GM20431 (cell line): ENCODE measurements around the gene FAM228A.
"Not testable (repeated sequence)": the region's sequence is repeated elsewhere in the genome, so short reads cannot be mapped to it uniquely, and the experiment has no call there.

Source experiments
- in situ Hi-C: fragments of 300-500 bp; cut with MseI, MboI; formaldehyde crosslinking; loops from one replicate; pipeline ENCODE4 v1.15.0; 2020; ENCODE audit warnings: low sequenced_read_pairs; ENCODE audit not compliant: unreplicated experiment

Gene FAM228A

GRCh38 chr2:24189551-24189950 is 14.7 kb downstream of the FAM228A start:
- in situ Hi-C loops, result no loop called here

GRCh38 chr2:24190503-24190902 is 15.7 kb downstream of the FAM228A start:
- in situ Hi-C loops, result no loop called here

GRCh38 chr2:24191156-24191555 is 16.3 kb downstream of the FAM228A start:
- in situ Hi-C loops, result no loop called here

- in situ Hi-C loops, result no loop called here
These were observed 17.0 kb downstream of the FAM228A start for GRCh38 chr2:24191848-24192247.

GRCh38 chr2:24197213-24197612 is 22.4 kb downstream of the FAM228A start:
- in situ Hi-C loops, result not testable (repeated sequence)

GRCh38 chr2:24199968-24200590 is 25.2 kb downstream of the FAM228A start:
- in situ Hi-C loops, result no loop called here

GRCh38 chr2:24200799-24201198 is 25.9 kb downstream of the FAM228A start:
- in situ Hi-C loops, result no loop called here

GRCh38 chr2:24203029-24203786 is 28.4 kb downstream of the FAM228A start:
- in situ Hi-C loops, result no loop called here

GRCh38 chr2:24203787-24204150 is 28.9 kb downstream of the FAM228A start:
- in situ Hi-C loops, result no loop called here

- in situ Hi-C loops, result no loop called here
These were observed 29.7 kb downstream of the FAM228A start for GRCh38 chr2:24204505-24204904.

- in situ Hi-C loops, result no loop called here
These were observed 30.3 kb downstream of the FAM228A start for GRCh38 chr2:24205131-24205530.

GRCh38 chr2:24206242-24206641 is 31.4 kb downstream of the FAM228A start:
- in situ Hi-C loops, result no loop called here

- in situ Hi-C loops, result no loop called here
These were observed 31.9 kb downstream of the FAM228A start for GRCh38 chr2:24206714-24207113.

- in situ Hi-C loops, result no loop called here
These were observed 32.5 kb downstream of the FAM228A start for GRCh38 chr2:24207359-24207758.

GRCh38 chr2:24208490-24208889 is 33.6 kb downstream of the FAM228A start:
- in situ Hi-C loops, result no loop called here

- in situ Hi-C loops, result no loop called here
These were observed 34.7 kb downstream of the FAM228A start for GRCh38 chr2:24209389-24210105.

GRCh38 chr2:24210106-24210455 is 35.2 kb downstream of the FAM228A start:
- in situ Hi-C loops, result no loop called here

GRCh38 chr2:24210723-24211122 is 35.9 kb downstream of the FAM228A start:
- in situ Hi-C loops, result no loop called here

- in situ Hi-C loops, result no loop called here
These were observed 36.6 kb downstream of the FAM228A start for GRCh38 chr2:24211408-24211807.

GRCh38 chr2:24214880-24215279 is 40.0 kb downstream of the FAM228A start:
- in situ Hi-C loops, result no loop called here

GRCh38 chr2:24220554-24221291 is 45.9 kb downstream of the FAM228A start:
- in situ Hi-C loops, result no loop called here
